Chondrocyte (in vitro differentiated cells): ENCODE data around the gene MBD5. TPM values are rescaled to one million over a fixed set of nuclear protein-coding genes. Genes with fewer than 3 reads are reported as not detected.

Experiments used
- DNase-seq: peaks from one replicate; pipeline ENCODE4 v3.0.0; 2021; ENCODE audit warnings: mixed read lengths, low spot score
- H3K27ac Mint-ChIP-seq: one replicate; pipeline ENCODE4 v1.8.0; 2021; ENCODE audit warnings: mild to moderate bottlenecking, moderate library complexity, mixed read lengths; ENCODE audit not compliant: unreplicated experiment
- H3K27me3 Mint-ChIP-seq: 2 replicates; pipeline ENCODE4 v1.8.0; 2021; ENCODE audit warnings: low read depth, mixed read lengths
- H3K36me3 Mint-ChIP-seq: 2 replicates; pipeline ENCODE4 v1.8.0; 2021; ENCODE audit warnings: low read depth, mixed read lengths
- H3K4me1 Mint-ChIP-seq: 2 replicates; pipeline ENCODE4 v1.8.0; 2021; ENCODE audit warnings: low read depth, mild to moderate bottlenecking, mixed read lengths
- H3K4me3 Mint-ChIP-seq: one replicate; pipeline ENCODE4 v1.8.0; 2021; ENCODE audit warnings: mild to moderate bottlenecking, moderate library complexity, mixed read lengths; ENCODE audit not compliant: unreplicated experiment
- H3K9me3 Mint-ChIP-seq: 2 replicates; pipeline ENCODE4 v1.8.0; 2021; ENCODE audit warnings: low read depth, mixed read lengths
- CTCF ChIP-seq: fragments of 200-600 bp; sonication (generic); IDR thresholded peaks from 2 replicates; pipeline ENCODE4 v1.5.0; 2021; ENCODE audit warnings: antibody characterized with exemption, mild to moderate bottlenecking, moderate library complexity
- total RNA-seq: library from RNA; stranded (reverse); gene quantifications from 3 replicates; pipeline ENCODE4 v1.2.1, GENCODE V29; 2021

Gene MBD5
- total RNA-seq, 1 donor from 2014 or later, result 31.1 TPM

- peaks cover 14% of the 10 kb centered on the region for H3K4me1 Mint-ChIP-seq
- TF ChIP-seq CTCF, result no peak
- H3K27me3 Mint-ChIP-seq, result no peaks in the 10 kb centered on the region
- no peak overlapping the region for H3K27ac Mint-ChIP-seq
- H3K36me3 Mint-ChIP-seq, result no peaks in the 10 kb centered on the region
- H3K9me3 Mint-ChIP-seq, result no peaks in the 10 kb centered on the region
- no peak for DNase-seq
- H3K4me3 Mint-ChIP-seq, result no peak overlapping the region
Measured at GRCh38 chr2:148507970-148508369, 487.1 kb downstream of the MBD5 start.

GRCh38 chr2:148508878-148509287 is 488.0 kb downstream of the MBD5 start:
- no peak for DNase-seq
- Mint-ChIP-seq H3K4me3 (peak overlapping the region; percentile 68), H3K36me3 (no peaks in the 10 kb centered on the region), H3K27me3 (no peaks in the 10 kb centered on the region), H3K27ac (no peak overlapping the region), H3K9me3 (no peaks in the 10 kb centered on the region), H3K4me1 (peaks cover 14% of the 10 kb centered on the region)
- no peak for TF ChIP-seq CTCF

GRCh38 chr2:148509288-148509902 is 488.5 kb downstream of the MBD5 start:
- H3K4me3 Mint-ChIP-seq, result peak overlapping the region; percentile 68
- no peaks in the 10 kb centered on the region for H3K9me3 Mint-ChIP-seq
- TF ChIP-seq CTCF, result peak; percentile 97

GRCh38 chr2:148511883-148512282 is 491.0 kb downstream of the MBD5 start:
- Mint-ChIP-seq H3K36me3 (no peaks in the 10 kb centered on the region), H3K4me1 (peaks cover 26% of the 10 kb centered on the region), H3K4me3 (no peak overlapping the region), H3K27ac (no peak overlapping the region), H3K27me3 (no peaks in the 10 kb centered on the region), H3K9me3 (no peaks in the 10 kb centered on the region)
- DNase-seq, result no peak
- TF ChIP-seq CTCF, result no peak

More at GRCh38 chr2:148509288-148509902, 488.5 kb downstream of the MBD5 start:
- Mint-ChIP-seq H3K27ac (no peak overlapping the region), H3K27me3 (no peaks in the 10 kb centered on the region), H3K4me1 (peaks cover 14% of the 10 kb centered on the region), H3K36me3 (no peaks in the 10 kb centered on the region)
- DNase-seq, result peak; percentile 55

- H3K9me3 Mint-ChIP-seq, result no peaks in the 10 kb centered on the region
- no peak overlapping the region for H3K27ac Mint-ChIP-seq
- no peaks in the 10 kb centered on the region for H3K27me3 Mint-ChIP-seq
- no peaks in the 10 kb centered on the region for H3K36me3 Mint-ChIP-seq
- H3K4me1 Mint-ChIP-seq, result peaks cover 26% of the 10 kb centered on the region
- no peak overlapping the region for H3K4me3 Mint-ChIP-seq
- no peak for DNase-seq
- TF ChIP-seq CTCF, result no peak
Measured at GRCh38 chr2:148512501-148512900, 491.6 kb downstream of the MBD5 start.
